PFSK-1 (cell line): ENCODE results near the gene ZFYVE9.

Source experiments
- POLR2AphosphoS5 ChIP-seq: IDR thresholded peaks from 2 replicates; pipeline ENCODE4 v1.6.1; 2012; ENCODE audit warnings: low read depth, mild to moderate bottlenecking, control low read depth, low read length, moderate library complexity
- TAF1 ChIP-seq: IDR thresholded peaks from 2 replicates; pipeline ENCODE4 v1.6.1; 2012; ENCODE audit warnings: low read length, control low read depth, borderline replicate concordance; ENCODE audit not compliant: insufficient read depth
- TF ChIP-seq, protein P1 (sequence below), 2 experiments: IDR thresholded peaks; 2 replicates each; pipeline versions ENCODE4 v1.6.1 to v1.8.0; 2011 to 2012; ENCODE audit warnings: low read depth in 2 of 2, low read length in 2 of 2, control low read depth in 1 of 2, inconsistent platforms in 1 of 2, mild to moderate bottlenecking in 1 of 2, moderate library complexity in 1 of 2; ENCODE audit not compliant: insufficient read depth in 1 of 2

DNA sequence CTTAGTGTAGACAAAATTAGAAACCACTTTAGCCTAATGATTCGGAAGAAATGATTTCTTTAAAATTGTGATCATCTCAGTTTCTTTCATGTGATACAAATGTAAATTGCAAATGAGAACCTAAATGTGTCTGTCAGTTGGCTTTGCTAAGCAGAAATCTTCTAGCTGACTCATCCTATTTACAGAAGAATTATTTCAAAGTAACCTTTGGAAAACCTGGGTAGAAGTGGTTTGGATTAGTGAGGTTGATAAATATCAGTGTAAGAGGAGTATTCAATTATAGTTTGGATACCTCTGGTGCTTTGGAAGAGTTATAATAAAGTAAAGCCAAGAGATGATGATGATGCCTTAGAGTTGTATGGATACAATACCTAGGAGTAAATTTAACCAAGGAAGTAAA, 186.7 kb downstream of the ZFYVE9 start:
- TF ChIP-seq POLR2AphosphoS5 = no peak
- no peak for TF ChIP-seq TAF1
- TF ChIP-seq, protein P1, sequence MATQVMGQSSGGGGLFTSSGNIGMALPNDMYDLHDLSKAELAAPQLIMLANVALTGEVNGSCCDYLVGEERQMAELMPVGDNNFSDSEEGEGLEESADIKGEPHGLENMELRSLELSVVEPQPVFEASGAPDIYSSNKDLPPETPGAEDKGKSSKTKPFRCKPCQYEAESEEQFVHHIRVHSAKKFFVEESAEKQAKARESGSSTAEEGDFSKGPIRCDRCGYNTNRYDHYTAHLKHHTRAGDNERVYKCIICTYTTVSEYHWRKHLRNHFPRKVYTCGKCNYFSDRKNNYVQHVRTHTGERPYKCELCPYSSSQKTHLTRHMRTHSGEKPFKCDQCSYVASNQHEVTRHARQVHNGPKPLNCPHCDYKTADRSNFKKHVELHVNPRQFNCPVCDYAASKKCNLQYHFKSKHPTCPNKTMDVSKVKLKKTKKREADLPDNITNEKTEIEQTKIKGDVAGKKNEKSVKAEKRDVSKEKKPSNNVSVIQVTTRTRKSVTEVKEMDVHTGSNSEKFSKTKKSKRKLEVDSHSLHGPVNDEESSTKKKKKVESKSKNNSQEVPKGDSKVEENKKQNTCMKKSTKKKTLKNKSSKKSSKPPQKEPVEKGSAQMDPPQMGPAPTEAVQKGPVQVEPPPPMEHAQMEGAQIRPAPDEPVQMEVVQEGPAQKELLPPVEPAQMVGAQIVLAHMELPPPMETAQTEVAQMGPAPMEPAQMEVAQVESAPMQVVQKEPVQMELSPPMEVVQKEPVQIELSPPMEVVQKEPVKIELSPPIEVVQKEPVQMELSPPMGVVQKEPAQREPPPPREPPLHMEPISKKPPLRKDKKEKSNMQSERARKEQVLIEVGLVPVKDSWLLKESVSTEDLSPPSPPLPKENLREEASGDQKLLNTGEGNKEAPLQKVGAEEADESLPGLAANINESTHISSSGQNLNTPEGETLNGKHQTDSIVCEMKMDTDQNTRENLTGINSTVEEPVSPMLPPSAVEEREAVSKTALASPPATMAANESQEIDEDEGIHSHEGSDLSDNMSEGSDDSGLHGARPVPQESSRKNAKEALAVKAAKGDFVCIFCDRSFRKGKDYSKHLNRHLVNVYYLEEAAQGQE (IDR thresholded peaks at IDR 0.05; ENCODE audit: insufficient read depth in 1 of 2, low read depth in 2 of 2, low read length in 2 of 2) = no peak
